ENCODE data around the gene DHX57.
"Not testable (repeated sequence)": the region's sequence is repeated elsewhere in the genome, so short reads cannot be mapped to it uniquely, and the experiment has no call there.

DHX57 gene

DNA sequence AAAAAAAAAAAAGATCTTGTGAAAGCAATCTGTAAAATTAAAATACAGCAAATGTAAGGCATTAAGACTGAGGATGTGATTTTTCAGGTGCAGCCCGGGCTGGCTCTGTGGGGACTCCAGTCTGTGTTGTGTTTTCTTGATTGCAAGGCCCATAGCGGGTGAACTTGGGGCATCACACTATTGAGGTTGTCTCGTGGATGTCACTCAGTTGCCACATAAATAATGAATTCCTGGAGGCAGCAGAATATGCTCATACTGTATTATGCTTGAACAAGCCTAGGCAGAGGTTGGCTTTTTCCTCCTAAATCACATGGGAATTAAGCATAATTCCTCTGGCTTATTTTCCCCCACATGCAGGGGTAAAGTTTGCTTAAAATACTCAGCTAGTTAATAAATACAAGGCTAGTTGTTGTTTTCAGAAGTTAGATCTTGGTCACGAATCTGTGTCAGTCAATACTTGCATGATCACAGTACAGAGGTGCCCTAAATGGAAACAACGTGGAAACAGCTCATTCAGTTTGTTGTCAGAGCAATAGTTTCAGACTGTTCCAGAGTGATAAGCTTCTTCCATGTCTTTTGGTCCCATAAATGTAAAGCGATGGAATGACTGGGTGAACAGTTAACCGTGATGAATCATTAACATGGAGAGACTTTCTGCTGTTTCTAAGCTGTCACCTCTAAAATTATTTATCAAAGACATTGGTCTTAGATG, 81.3 kb downstream of the DHX57 start:
- DNase-seq = no peak

DNA sequence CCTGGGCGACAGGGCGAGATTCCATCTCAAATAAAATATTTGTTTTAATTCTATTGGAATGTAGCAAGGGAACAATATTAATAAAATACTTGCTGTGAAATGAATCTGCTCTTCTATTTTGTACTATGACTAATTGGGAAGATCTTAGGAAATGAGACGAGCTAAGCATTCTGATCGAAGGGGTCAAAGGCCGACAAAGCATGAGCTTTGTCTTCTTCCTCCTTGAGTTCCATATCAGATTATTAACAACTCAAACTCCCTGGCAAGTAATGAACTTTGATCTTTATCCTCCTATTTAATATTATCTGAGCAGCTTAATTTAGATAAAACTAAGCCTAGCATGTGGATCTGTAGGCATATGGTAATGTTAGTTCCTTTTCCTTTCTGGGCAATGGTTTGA, 82.2 kb downstream of the DHX57 start:
- no peak for DNase-seq

DNA sequence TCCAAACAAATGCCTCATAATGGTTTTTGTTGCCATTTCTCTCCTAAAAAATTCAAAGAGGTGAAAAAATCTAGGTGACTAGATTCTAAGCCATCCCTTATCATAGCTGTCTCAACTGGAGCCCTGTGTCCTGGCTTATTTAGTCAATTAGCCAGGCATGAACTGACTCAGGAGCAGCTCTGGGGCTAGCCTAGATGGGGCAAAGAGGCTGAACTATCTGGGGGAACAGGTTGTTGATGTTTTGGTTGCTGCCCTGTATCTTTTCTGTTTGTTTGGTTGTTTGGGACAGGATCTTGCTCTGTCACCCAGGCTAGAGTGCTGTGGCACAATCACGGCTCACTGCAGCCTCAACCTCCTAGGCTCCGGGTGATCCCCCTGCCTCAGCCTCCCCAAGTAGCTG, 83.0 kb downstream of the DHX57 start:
- DNase-seq = no peak

DNA sequence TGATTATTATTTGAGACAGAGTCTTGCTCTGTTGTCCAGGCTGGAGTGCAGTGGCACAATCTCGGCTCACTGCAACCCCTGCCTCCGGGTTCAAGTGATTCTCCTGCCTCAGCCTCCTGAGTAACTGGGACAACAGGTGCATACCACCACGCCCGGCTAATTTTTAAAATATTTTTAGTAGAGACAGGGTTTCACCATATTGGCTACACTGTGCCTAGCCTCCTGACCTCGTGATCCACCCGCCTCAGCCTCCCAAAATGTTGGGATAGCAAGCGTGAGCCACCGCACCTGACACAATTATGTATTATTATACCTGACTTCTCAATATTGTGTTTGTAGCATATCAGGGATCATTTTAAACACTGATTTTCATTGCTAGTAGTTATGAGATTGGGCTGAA, 83.4 kb downstream of the DHX57 start:
- DNase-seq = not testable (repeated sequence)

DNA sequence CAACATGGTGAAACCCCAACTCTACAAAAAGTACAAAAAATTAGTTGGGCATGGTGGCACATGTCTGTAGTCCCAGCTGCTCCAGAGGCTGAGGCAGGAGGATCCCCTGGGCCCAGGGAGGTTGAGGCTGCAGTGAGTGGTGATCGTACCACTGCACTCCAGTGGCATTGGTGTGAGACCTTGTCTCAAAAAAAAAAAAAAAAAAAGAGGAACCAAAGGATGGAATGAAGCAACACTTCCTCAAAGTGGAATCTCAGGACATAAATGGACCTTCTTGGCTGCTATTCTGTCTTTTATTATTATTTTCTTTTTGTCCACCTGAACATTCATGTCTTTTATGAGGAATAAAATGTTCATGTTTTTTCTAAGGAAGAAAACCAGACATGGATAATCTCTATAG, 84.0 kb downstream of the DHX57 start:
- no peak for DNase-seq

DNA sequence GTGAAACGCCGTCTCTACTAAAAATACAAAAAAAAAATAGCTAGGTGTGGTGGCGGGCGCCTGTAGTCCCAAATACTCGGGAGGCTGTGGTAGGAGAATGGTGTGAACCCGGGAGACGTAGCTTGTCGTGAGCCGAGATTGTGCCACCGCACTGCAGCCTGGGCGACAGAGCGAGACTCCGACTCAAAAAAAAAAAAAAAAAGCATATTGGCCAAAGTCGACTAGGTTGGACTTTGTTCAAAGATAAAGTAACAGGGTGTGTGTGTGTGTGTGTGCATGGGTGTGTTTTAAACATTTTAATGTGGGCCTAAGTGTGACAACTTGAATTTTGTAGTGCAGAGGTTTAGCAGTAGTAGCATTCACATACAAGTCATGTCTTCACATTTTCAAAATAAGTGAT, 86.0 kb downstream of the DHX57 start:
- DNase-seq = no peak

DNA sequence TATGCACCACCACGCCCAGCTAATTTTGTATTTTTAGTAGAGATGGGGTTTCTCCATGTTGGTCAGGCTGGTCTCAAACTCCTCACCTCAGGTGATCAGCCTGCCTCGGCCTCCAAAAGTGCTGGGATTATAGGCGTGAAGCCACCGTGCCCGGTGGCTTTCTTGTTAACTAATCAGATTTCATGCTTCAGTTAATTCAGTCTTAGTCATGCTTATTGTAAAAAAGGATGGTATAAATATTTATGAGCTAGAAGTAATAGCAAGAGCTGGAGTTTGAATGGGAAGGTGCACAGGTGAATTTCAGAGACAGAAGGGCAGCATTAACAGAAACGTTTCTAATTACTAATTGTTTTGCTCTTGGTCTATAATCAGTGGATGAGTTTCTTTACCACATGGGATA, 87.4 kb downstream of the DHX57 start:
- no peak for DNase-seq

DNA sequence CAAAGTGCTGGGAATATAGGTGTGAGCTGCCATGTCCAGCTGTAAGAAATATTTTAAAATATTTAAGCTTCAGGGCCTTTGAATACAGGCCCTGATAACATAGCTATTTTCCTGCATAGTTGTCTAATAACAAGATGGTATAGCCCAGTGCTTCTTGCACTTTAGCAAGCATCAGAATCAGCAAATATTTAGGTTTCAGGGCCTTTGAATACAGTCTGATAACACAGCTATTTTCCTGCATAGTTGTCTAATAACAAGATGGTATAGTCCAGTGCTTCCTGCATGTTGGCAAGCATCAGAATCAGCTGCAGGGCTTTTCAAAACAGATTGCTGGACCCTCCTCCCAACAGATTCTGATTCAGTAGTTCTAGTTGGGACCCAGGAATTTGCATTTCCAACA, 92.1 kb downstream of the DHX57 start:
- no peak for DNase-seq

DNA sequence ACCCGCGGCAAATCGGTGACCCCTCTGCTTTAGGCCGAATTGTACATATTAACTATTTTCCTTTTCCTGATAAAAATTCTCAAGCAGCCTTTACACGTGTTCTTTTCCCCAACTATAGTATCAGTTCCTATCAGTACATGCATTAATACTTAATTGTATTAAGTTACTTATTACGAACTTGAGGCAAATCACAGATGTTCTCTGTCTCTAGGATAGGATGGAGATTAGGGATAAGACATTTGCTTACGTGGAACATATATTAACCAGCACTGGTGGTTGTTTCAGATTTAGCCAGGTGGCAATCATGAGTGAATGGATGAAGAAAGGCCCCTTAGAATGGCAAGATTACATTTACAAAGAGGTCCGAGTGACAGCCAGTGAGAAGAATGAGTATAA, 97.0 kb downstream of the DHX57 start:
- no peak for DNase-seq

DNA sequence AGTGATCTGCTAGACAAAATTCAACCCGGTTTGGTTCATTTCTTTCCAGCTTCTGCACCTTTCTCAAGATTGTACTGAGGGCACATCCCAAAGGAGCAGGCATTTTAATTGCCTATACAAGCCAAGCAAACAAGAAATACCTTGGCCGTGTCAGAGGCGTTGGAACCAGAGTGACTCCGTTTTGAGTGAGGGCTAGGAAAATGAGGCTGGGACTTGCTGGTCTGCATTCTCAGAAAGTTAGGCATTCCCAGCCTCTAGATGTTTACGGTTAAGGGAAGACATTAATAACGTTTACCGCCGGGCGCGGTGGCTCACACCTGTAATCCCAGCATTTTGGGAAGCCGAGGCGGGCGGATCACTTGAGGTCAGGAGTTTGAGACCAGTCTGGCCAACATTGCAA, 99.2 kb downstream of the DHX57 start:
- no peak for DNase-seq

DNA sequence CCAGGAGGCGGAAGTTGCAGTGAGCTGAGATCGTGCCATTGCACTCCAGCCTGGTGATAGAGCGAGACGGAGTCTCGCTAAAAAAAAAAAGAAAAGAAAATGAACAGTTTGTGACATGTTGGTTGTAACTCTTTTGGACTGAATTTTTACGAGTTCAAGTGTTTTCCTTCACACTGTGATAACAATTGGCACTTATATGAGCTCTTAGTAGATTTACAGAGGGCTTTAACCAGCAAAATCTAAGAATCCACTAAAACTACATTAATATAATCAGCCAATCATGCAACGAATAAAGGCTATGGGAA, 99.9 kb downstream of the DHX57 start:
- DNase-seq = no peak

DNA sequence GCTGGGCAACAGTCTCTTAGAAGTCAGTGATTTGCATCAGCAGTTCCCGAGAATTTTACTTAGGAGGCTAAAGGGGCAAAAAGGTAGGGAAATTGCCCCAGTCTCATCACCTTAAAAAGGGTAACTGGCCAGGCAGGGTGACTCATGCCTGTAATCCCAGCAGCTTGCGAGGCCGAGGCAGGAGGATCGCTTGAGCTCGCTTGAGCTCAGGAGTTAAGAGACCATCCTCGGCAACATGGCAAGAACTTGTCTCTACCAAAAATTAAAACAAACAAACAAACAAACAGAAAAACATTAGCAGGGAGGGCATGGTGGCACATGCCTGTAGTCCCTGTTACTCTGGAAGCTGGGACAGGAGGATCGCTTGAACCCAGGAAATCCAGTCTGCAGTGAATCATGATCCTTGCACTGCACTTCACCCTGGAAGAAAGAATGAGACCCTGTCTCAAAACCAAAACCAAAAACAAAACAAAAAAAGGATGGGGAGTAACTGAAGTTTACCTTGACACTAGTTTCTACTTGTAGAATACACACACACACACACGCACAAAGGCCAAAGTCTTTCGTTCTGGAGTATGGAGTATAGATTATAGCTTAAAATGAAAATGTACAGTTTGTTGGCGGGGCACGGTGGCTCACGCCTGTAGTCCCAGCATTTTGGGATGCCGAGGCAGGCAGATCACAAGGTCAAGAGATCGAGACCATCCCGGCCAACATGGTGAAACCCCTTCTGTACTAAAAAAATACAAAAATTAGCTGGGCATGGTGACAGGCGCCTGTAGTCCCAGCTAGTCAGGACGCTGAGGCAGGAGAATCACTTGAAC, 100.4 kb downstream of the DHX57 start:
- DNase-seq = no peak

DNA sequence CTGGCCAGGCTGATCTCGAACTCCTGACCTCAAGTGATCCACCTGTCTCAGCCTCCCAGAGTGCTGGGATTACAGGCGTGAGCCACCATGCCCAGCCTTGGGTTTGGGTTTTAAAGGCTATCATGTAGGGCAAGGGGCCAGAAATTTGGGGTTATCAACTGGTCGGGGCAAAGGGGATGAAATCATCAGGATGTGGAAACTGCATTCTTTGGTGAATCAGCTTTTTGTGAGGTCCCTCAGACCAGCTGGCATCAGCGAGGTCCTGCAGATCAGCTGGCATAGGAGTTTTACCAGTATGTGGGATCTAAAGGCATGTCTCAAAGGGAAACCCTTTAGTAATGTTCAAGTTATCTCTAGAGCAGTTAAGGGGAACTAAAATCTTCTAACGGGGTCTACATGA, 104.1 kb downstream of the DHX57 start:
- no peak for DNase-seq

DNA sequence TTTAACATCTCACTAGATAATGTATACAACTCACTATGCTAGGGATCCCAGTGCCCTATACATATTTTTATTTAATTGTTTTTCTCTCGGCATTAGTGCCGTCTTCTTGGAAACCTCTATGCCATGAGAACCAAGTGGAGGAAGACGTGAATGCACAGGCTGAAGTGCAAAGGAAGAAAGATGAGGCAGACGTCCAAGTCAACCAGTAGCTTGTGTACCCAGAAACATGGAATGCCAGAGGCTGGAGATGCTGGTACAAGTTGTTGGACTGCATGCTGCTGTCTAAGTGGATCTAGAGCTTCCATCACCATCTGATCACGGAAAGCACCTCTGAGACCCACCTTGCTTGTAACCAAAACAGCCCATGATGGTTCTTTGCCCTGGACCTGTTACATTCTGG, 110.2 kb downstream of the DHX57 start:
- DNase-seq = no peak

DNA sequence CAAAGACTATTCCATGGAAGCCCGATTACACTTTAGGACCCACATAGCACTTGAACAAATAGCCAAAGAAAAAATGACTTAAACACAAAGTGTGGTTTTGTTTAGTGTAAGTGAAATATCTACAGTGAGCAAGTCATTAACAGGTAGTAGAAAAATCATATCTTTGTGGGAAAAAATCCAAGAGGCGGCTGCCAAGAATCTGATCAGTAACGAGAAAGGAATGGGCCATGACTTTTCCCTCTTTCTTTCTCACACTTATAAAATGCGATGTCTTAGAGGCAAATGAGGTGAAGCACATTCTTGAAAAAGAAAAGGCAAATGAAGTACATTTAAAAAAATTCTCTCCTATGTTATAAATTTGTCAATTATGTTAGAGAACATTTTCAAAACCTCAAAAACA, 110.6 kb downstream of the DHX57 start:
- no peak for DNase-seq

DNA sequence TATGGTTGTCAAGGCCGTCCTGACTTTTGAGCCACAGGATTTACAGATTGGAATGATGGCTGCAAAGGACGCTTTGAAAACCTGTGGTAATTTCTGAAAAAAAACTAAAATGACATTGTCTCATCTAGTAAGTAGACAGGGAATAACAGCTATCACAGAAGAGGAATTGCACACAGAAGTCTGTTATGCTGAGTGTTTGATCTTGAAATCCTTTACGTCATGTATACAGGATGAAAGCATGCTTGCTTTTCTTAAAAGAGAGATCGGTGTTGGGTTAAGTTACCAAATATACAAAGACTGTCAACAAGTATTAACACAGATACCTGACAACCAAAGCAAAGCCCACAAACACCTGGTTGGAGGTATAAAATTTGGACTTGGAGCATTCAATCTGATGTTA, 112.0 kb downstream of the DHX57 start:
- no peak for DNase-seq

DNA sequence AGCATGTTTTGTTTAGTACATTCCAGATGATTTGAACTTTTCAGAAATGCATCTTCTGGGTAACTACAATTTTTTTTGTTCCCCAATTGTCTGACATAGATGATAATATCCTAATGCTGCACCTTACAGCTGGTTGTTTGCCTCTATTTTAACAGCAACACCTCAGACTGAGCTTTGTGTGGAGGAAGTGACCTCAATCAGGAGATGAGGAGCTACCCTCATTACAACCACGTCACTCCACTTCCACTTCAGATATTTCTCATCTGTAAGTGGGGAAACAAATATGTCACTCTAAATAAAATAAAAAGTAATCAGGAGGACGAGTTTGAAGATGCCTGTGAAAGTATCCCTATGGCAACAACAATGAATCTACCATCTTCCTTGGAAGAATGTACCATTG, 112.5 kb downstream of the DHX57 start:
- no peak for DNase-seq

DNA sequence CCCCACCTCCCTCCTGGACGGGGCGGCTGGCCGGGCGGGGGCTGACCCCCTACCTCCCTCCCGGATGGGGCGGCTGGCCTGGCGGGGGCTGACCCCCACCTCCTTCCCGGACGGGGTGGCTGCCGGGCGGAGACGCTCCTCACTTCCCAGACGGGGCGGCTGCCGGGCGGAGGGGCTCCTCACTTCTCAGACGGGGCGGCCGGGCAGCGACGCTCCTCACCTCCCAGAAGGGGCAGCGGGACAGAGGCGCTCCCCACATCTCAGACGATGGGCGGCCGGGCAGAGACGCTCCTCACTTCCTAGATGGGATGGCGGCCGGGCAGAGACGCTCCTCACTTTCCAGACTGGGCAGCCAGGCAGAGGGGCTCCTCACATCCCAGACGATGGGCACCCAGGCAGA, 119.8 kb downstream of the DHX57 start:
- not testable (repeated sequence) for DNase-seq

DNA sequence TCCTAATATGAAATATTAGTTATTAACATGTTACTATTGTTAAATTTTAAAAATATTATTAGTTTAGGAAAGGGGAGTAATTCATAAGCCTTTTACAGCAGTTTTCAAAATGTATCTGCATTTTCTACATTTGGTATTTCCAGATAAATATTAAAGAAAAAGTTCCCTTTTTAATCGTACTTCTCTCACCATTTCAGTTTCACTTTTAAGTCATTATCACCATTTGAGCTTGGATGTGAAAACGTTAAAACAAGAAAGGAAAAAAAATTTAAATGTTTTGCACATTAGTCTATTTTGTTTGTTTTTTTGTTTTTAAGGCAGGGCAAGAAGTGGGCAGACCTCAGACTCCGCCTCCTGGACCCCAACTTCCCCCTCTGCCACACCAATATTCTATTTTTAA, 121.2 kb downstream of the DHX57 start:
- no peak for DNase-seq

DNA sequence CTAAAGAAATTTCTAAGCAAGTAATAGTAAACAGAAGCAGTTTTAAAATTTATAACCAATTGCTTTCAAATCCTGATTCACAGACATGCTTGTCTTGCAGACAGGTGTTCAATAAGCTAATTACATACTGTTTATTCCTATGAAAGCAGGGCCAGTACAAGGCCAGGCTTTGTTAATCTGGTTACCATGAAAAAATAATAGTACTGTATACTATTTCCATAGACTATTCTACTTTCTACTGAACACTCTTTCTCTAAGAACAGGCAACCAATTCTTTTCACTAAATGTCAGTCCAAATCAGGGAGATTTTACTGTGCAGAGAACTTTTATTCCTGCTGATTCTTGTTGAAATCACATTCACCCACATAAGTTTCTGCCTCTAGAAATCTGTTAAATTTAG, 121.7 kb downstream of the DHX57 start:
- DNase-seq = no peak

DNA sequence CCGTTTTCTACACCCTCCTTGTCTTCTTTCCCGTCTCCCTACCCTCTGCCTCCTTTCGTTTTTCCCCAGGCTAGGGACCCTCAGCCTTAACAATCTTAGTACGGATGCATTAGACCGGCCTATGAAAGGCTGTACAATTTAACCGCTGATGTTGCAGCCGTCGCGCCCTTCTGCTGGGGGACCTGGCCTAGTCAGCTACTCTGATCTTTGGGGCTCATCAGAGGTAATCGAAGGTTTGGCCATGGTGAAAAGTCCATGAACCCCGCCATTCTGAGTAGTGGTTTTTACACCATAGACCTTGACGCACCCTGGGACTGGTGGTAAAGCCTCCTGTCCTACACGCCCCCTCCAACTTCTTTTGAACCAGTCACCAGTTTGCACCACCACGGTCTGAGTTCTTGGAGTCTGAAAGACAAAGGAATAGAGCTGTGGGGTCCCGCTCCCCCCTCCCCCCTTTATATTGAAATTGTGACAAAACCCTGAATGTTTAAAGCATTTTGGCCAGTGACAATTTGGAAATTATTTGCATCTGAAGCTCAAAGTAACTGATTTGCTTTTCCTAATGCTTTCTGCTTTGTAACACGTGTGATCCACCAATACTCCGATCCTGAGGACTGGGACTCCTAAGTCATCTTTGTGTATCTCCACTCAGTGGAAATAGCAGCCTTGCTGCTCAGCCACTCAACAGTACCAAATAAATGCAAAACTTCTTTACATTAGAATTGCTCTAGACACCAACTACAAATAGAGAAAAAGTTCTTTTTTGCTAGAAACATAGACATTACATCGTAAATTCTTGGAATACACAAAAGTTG, 123.9 kb downstream of the DHX57 start:
- DNase-seq = no peak

DNA sequence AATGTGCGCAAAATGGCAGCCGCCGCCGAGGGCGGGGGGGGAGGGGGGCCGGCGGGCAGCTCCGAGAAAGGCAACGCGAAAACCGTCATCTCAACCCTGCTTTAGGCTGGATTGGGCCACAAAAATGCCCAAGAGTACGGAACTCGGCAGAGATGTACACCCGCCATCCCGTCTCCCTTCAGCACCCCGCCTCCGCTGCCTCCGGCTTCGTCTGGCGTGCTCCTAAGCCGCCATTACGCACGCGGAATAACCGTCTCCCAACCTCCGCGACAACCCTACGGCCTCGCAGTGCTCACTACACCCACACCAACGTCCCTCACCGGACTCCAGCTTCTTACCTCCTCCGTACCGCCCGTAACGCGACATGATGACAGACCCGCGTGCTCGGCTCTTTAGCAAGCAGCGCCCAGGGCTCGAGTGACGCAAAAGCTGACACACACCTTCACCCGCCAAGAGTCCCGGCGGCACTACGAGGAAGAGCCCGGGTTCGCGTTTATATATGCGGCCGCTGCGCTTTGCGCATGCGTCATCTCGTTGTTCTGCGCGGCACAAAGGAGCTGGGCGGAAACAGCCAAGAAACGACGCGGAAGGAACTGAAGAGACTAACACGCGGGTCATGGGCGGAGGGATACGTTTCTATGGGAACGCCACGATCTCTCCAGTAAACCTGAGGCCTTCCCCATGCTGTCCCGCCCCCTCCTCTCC, 124.7 kb downstream of the DHX57 start, which contains the start of gene SRSF7:
Gene SRSF7 (minus strand): TSS at position 471 of the 705 bp plus-strand sequence. CDS start 105 bp downstream, at position 366.
- peak; percentile 97 for DNase-seq
